GM12875 (cell line): Measurements from ENCODE around the gene DNAJB14.

Experiments used
- H3K4me3 ChIP-seq: one replicate; pipeline ENCODE4 v1.5.1; 2011; ENCODE audit warnings: low read depth, low read length, control low read depth
- CTCF ChIP-seq: IDR thresholded peaks from 2 replicates; pipeline ENCODE4 v1.5.1; 2011; ENCODE audit warnings: low read depth, mild to moderate bottlenecking, control low read depth, inconsistent platforms, low read length, moderate library complexity, borderline replicate concordance; ENCODE audit not compliant: insufficient read depth

The DNAJB14 gene

GRCh38 chr4:99856166-99856565, 90.3 kb downstream of the DNAJB14 start:
- no peak overlapping the region for H3K4me3 ChIP-seq
- no peak for TF ChIP-seq CTCF

- no peak for TF ChIP-seq CTCF
- H3K4me3 ChIP-seq: no peak overlapping the region
These were observed 90.7 kb downstream of the DNAJB14 start for GRCh38 chr4:99855678-99856077.

- no peak for TF ChIP-seq CTCF
- H3K4me3 ChIP-seq: no peak overlapping the region
These were observed 92.4 kb downstream of the DNAJB14 start for GRCh38 chr4:99853999-99854398.

- H3K4me3 ChIP-seq: no peak overlapping the region
- TF ChIP-seq CTCF: no peak
These were observed 93.2 kb downstream of the DNAJB14 start for GRCh38 chr4:99853190-99853589.

GRCh38 chr4:99852199-99852749, 94.1 kb downstream of the DNAJB14 start:
- TF ChIP-seq CTCF: no peak
- H3K4me3 ChIP-seq: no peak overlapping the region

GRCh38 chr4:99848591-99849001, 97.8 kb downstream of the DNAJB14 start:
- TF ChIP-seq CTCF: no peak
- no peak overlapping the region for H3K4me3 ChIP-seq

- TF ChIP-seq CTCF: no peak
- H3K4me3 ChIP-seq: no peak overlapping the region
These were observed 98.9 kb downstream of the DNAJB14 start for GRCh38 chr4:99847362-99847976.
